IMR-90 (cell line): Measurements from ENCODE around the gene SORBS1. TPM values are rescaled to one million over a fixed set of nuclear protein-coding genes. Genes with fewer than 3 reads are reported as not detected.
A peak's percentile ranks its signal among the peaks of the same experiment; 100 is the strongest.

Experiments used
- ATAC-seq: fragments of 200-7000 bp; cut with Tn5 transposase; 2 replicates; pipeline ENCODE4 v1.9.1; 2020; ENCODE audit warnings: low read depth, mild to moderate bottlenecking, moderate library complexity
- BruUV-seq: library from RNA; stranded (reverse); fragments of 400-500 nt; replicated peaks from 2 replicates; lab custom pipeline; 2021; lab: Mats Ljungman, UMichigan
- CTCF ChIA-PET: fragments of 300-600 bp; formaldehyde crosslinking; extraction: SDS; loops from one replicate; lab custom pipeline; 2021; ENCODE audit warnings: antibody characterized with exemption; lab: Yijun Ruan, JAX
- POLR2A ChIA-PET: fragments of 300-600 bp; sonication (Branson Sonifier 250); formaldehyde crosslinking; loops from one replicate; lab custom pipeline; 2022; ENCODE audit warnings: antibody characterized with exemption; ENCODE audit not compliant: unreplicated experiment; lab: Charles Lee
- DNase-seq: peaks from one replicate; pipeline ENCODE4 v3.0.0; 2013
- H2AFZ ChIP-seq: replicated peaks from 2 replicates; pipeline ENCODE3; 2013; ENCODE audit warnings: low read length, mild to moderate bottlenecking; ENCODE audit not compliant: poor library complexity
- H2AK5ac ChIP-seq: 2 replicates; pipeline ENCODE4 v1.6.1; 2013; ENCODE audit warnings: low read depth, low read length, inconsistent platforms
- H2AK9ac ChIP-seq: replicated peaks from 2 replicates; pipeline ENCODE3; 2013; ENCODE audit warnings: mild to moderate bottlenecking, low read depth, low read length, moderate library complexity; ENCODE audit not compliant: poor library complexity
- H2BK120ac ChIP-seq: 2 replicates; pipeline ENCODE4 v1.6.1; 2013; ENCODE audit warnings: low read depth, low read length, inconsistent platforms
- H2BK15ac ChIP-seq: 3 replicates; pipeline ENCODE4 v1.6.1; 2013; ENCODE audit warnings: low read depth, low read length, inconsistent platforms
- H2BK20ac ChIP-seq: 2 replicates; pipeline ENCODE4 v1.6.1; 2013; ENCODE audit warnings: low read depth, mild to moderate bottlenecking, inconsistent platforms, low read length, moderate library complexity
- H2BK5ac ChIP-seq: 2 replicates; pipeline ENCODE4 v1.6.1; 2013; ENCODE audit warnings: mild to moderate bottlenecking, low read depth, low read length, inconsistent platforms; ENCODE audit not compliant: poor library complexity, severe bottlenecking
- H3K14ac ChIP-seq: replicated peaks from 2 replicates; pipeline ENCODE4 v1.6.1; 2013; ENCODE audit warnings: low read depth, low read length, inconsistent platforms
- H3K18ac ChIP-seq: 2 replicates; pipeline ENCODE4 v1.6.1; 2013; ENCODE audit warnings: low read depth, low read length, control low read depth
- H3K23ac ChIP-seq: 2 replicates; pipeline ENCODE4 v1.6.1; 2013; ENCODE audit warnings: low read depth, low read length, inconsistent platforms
- H3K27ac ChIP-seq: 2 replicates; pipeline ENCODE4 v1.5.1; 2013; ENCODE audit warnings: mild to moderate bottlenecking, control low read depth, low read length; ENCODE audit not compliant: insufficient read depth
- H3K27me3 ChIP-seq: 2 replicates; pipeline ENCODE4 v1.6.1; 2013; ENCODE audit warnings: low read length; ENCODE audit not compliant: control insufficient read depth, insufficient read depth
- H3K36me3 ChIP-seq: 2 replicates; pipeline ENCODE4 v1.6.1; 2013; ENCODE audit warnings: low read length, mixed read lengths; ENCODE audit not compliant: control insufficient read depth, insufficient read depth
- H3K4ac ChIP-seq: 2 replicates; pipeline ENCODE4 v1.6.1; 2013; ENCODE audit warnings: low read depth, low read length, inconsistent platforms
- H3K4me1 ChIP-seq: 2 replicates; pipeline ENCODE4 v1.6.1; 2013; ENCODE audit warnings: low read length, mixed read lengths; ENCODE audit not compliant: control insufficient read depth, insufficient read depth
- H3K4me2 ChIP-seq: 2 replicates; pipeline ENCODE4 v1.6.1; 2013; ENCODE audit warnings: low read depth, mild to moderate bottlenecking, control low read depth, low read length, moderate library complexity
- H3K4me3 ChIP-seq: 2 replicates; pipeline ENCODE4 v1.5.1; 2013; ENCODE audit warnings: low read depth, mild to moderate bottlenecking, control low read depth, low read length, moderate library complexity; ENCODE audit not compliant: insufficient read depth
- H3K56ac ChIP-seq: 2 replicates; pipeline ENCODE4 v1.6.1; 2013; ENCODE audit warnings: low read length, inconsistent platforms; ENCODE audit not compliant: insufficient read depth; ENCODE audit errors: extremely low read depth
- H3K79me1 ChIP-seq, 2 experiments: 2 replicates each; pipeline ENCODE4 v1.6.1; 2013; ENCODE audit warnings: low read length in 2 of 2, inconsistent platforms in 1 of 2, low read depth in 1 of 2
- H3K9ac ChIP-seq: 2 replicates; pipeline ENCODE4 v1.6.1; 2013; ENCODE audit warnings: low read depth, low read length, control low read depth
- H3K9me1 ChIP-seq: 2 replicates; pipeline ENCODE4 v1.6.1; 2013; ENCODE audit warnings: low read length, inconsistent platforms; ENCODE audit not compliant: insufficient read depth
- H3K9me3 ChIP-seq: 2 replicates; pipeline ENCODE4 v1.6.1; 2013; ENCODE audit warnings: low read length; ENCODE audit not compliant: control insufficient read depth, insufficient read depth
- H4K20me1 ChIP-seq: 2 replicates; pipeline ENCODE4 v1.6.1; 2013; ENCODE audit warnings: low read length, inconsistent platforms; ENCODE audit not compliant: insufficient read depth
- H4K5ac ChIP-seq: 2 replicates; pipeline ENCODE4 v1.6.1; 2013; ENCODE audit warnings: mild to moderate bottlenecking, low read depth, low read length, control low read depth
- H4K8ac ChIP-seq, 2 experiments: 2 replicates each; pipeline ENCODE4 v1.6.1; 2013; ENCODE audit warnings: low read depth in 2 of 2, low read length in 2 of 2, control low read depth in 1 of 2, inconsistent platforms in 1 of 2
- H4K91ac ChIP-seq: 2 replicates; pipeline ENCODE4 v1.6.1; 2013; ENCODE audit warnings: low read depth, low read length, inconsistent platforms; ENCODE audit not compliant: insufficient read depth
- BHLHE40 ChIP-seq: fragments of 150-350 bp; IDR thresholded peaks from 2 replicates; pipeline ENCODE4 v1.6.1; 2016; ENCODE audit warnings: mild to moderate bottlenecking, low read depth, low read length
- CEBPB ChIP-seq: IDR thresholded peaks from 2 replicates; pipeline ENCODE4 v1.6.1; 2012; ENCODE audit warnings: low read depth, low read length, improper control_type of control experiment
- CHD1 ChIP-seq: IDR thresholded peaks from 2 replicates; pipeline ENCODE4 v1.6.1; 2012; ENCODE audit warnings: low read depth, low read length, improper control_type of control experiment
- ELK1 ChIP-seq: fragments of 150-350 bp; IDR thresholded peaks from 2 replicates; pipeline ENCODE4 v1.6.1; 2016; ENCODE audit warnings: low read depth, mild to moderate bottlenecking, low read length, moderate library complexity, borderline replicate concordance
- FOS ChIP-seq: fragments of 150-350 bp; IDR thresholded peaks from 2 replicates; pipeline ENCODE4 v1.6.1; 2016; ENCODE audit warnings: low read depth, low read length
- MAFK ChIP-seq: IDR thresholded peaks from 2 replicates; pipeline ENCODE4 v1.6.1; 2012; ENCODE audit warnings: low read depth, low read length, improper control_type of control experiment
- MAZ ChIP-seq: IDR thresholded peaks from 2 replicates; pipeline ENCODE4 v1.6.1; 2012; ENCODE audit warnings: low read depth, mild to moderate bottlenecking, low read length, improper control_type of control experiment, moderate library complexity, borderline replicate concordance
- MXI1 ChIP-seq: IDR thresholded peaks from 2 replicates; pipeline ENCODE4 v1.6.1; 2012; ENCODE audit warnings: low read depth, mild to moderate bottlenecking, low read length, moderate library complexity, borderline replicate concordance
- NFE2L2 ChIP-seq: fragments of 150-350 bp; IDR thresholded peaks from 2 replicates; pipeline ENCODE4 v1.6.1; 2016; ENCODE audit warnings: low read depth, mild to moderate bottlenecking, low read length
- POLR2A ChIP-seq: IDR thresholded peaks from 2 replicates; pipeline ENCODE4 v1.6.1; 2012; ENCODE audit warnings: mild to moderate bottlenecking, low read depth, low read length
- RAD21 ChIP-seq: IDR thresholded peaks from 2 replicates; pipeline ENCODE4 v1.6.1; 2012; ENCODE audit warnings: low read length, improper control_type of control experiment
- RCOR1 ChIP-seq: IDR thresholded peaks from 2 replicates; pipeline ENCODE4 v1.6.1; 2012; ENCODE audit warnings: mild to moderate bottlenecking, low read length, improper control_type of control experiment; ENCODE audit not compliant: insufficient replicate concordance
- RFX5 ChIP-seq: IDR thresholded peaks from 2 replicates; pipeline ENCODE4 v1.8.0; 2012; ENCODE audit warnings: low read depth, mild to moderate bottlenecking, low read length, moderate library complexity
- SMC3 ChIP-seq: fragments of 150-350 bp; IDR thresholded peaks from 2 replicates; pipeline ENCODE4 v1.6.1; 2016; ENCODE audit warnings: low read depth, mild to moderate bottlenecking, antibody characterized with exemption, low read length, moderate library complexity
- USF2 ChIP-seq: fragments of 150-350 bp; IDR thresholded peaks from 2 replicates; pipeline ENCODE4 v1.6.1; 2017; ENCODE audit warnings: mild to moderate bottlenecking, antibody characterized with exemption, low read length, low read depth
- WGBS, 2 experiments: methylation state at CpG; one replicate each; pipeline versions ENCODE4 v1.1.5 to v1.1.7; 2013; ENCODE audit warnings: missing lambda C conversion rate in 2 of 2; ENCODE audit not compliant: insufficient read length in 1 of 2; ENCODE audit errors: extremely low coverage in 2 of 2; 5-methylcytosine and 5-hydroxymethylcytosine counted together
- dilution Hi-C: fragments of 300-500 bp; cut with HindIII; formaldehyde crosslinking; loops from one replicate; pipeline ENCODE4 v1.14.3; 2018; ENCODE audit warnings: low sequenced_read_pairs; ENCODE audit not compliant: unreplicated experiment
- in situ Hi-C: fragments of 300-500 bp; cut with MboI; formaldehyde crosslinking; loops from 3 replicates; pipeline ENCODE4 v1.14.3; 2019; ENCODE audit warnings: low sequenced_read_pairs, inconsistent platforms, mixed read lengths
- intact Hi-C: fragments of 100-400 bp; cut with micrococcal nuclease; formaldehyde crosslinking; loops from 2 replicates; pipeline ENCODE4 v1.10.0; 2022
- polyA plus RNA-seq, 3 experiments: library from polyadenylated mRNA; depleted of rRNA; stranded (reverse); fragments of >200 nt; gene quantifications; 2 replicates each; pipeline ENCODE4 v1.2.3, GENCODE V29; 2012; ENCODE audit warnings: low replicate concordance in 1 of 3
- total RNA-seq: library from RNA; depleted of rRNA; stranded (reverse); fragments of >200 nt; gene quantifications from 2 replicates; pipeline ENCODE4 v1.2.3, GENCODE V29; 2012
- TF ChIP-seq, protein P1 (sequence below): conservative IDR thresholded peaks from 2 replicates; pipeline ENCODE4 v1.5.1; 2012; ENCODE audit warnings: mild to moderate bottlenecking, low read depth, low read length, improper control_type of control experiment

Gene SORBS1
- total and polyA plus RNA-seq, 2 of the 4 experiments (the other 2 are of a cell fraction), result 0.18 to 0.32 TPM

DNA sequence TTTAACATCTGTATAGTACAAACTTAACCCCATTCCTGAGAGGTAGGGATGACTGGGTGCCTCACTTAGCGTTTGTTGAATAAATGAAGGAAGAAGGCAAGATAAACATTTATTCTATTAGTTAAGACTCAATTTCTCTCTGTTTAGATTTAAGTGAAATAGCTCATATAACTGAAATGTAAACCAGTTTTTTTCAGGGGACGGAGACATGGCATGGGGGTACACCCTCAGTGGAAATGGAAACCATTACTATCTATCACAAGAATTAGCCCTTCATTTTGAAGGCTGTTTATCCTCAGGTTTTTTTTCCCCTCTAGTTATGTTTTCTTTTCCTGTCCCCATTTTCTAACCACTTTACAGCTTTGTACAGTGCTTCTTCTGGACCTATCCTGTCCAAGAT lies 234.8 kb downstream of the SORBS1 start:
- H4K8ac ChIP-seq, result peak overlapping the region; percentile 71 to 82; a peak in 2 of 4 replicates
- peak overlapping the region; percentile 65; the same call in 1 of the 2 replicates for H2AK5ac ChIP-seq
- no peaks in the 10 kb centered on the region for H3K36me3 ChIP-seq
- no peak overlapping the region for H3K9ac ChIP-seq
- peak overlapping the region; percentile 93; the same call in 1 of the 2 replicates for H3K27ac ChIP-seq
- DNase-seq, result peak; percentile 78
- H3K14ac ChIP-seq, result no peak overlapping the region; the same call in 1 of the 2 replicates
- H2AFZ ChIP-seq, result no peak overlapping the region
- peak overlapping the region; percentile 65 for H3K4me2 ChIP-seq
- WGBS, 2 experiments, result no CpG with 5 or more reads among the region's 2 CpGs
- H3K9me1 ChIP-seq, result peaks cover 30% of the 10 kb centered on the region
- ChIA-PET CTCF (interaction anchor here (1.0 to 1.2 kb wide), 2 partner anchors 13 to 83 kb away, joined by 3 to 5 read pairs; no protein-coding TSS in a partner anchor), POLR2A (interaction anchor here (0.6 kb wide), 2 partner anchors 35 to 71 kb away, joined by 3 to 5 read pairs; partner anchors contain the start of gene PDLIM1)
- no peak overlapping the region for H2AK9ac ChIP-seq
- intact Hi-C loops (loop anchor here (2.0 kb wide), 1 partner anchor 14 kb away; no protein-coding TSS in a partner anchor), dilution Hi-C loops (no loop called here), in situ Hi-C loops (no loop called here)
- peak overlapping the region; percentile 92 for H3K4ac ChIP-seq
- peak overlapping the region; percentile 89 for H2BK20ac ChIP-seq
- no peaks in the 10 kb centered on the region for H3K27me3 ChIP-seq
- no peaks in the 10 kb centered on the region for H3K9me3 ChIP-seq
- no peak overlapping the region for H3K23ac ChIP-seq
- peak overlapping the region; percentile 87 for H2BK5ac ChIP-seq
- H4K20me1 ChIP-seq, result no peaks in the 10 kb centered on the region
- H2BK15ac ChIP-seq, result peak overlapping the region; percentile 90; the same call in 1 of the 3 replicates
- peaks cover 37% of the 10 kb centered on the region for H3K4me1 ChIP-seq
- peak overlapping the region; percentile 95 for H2BK120ac ChIP-seq
- H3K18ac ChIP-seq, result peak overlapping the region; percentile 86
- H3K56ac ChIP-seq, result peak overlapping the region; percentile 62; the same call in 1 of the 2 replicates
- no peak overlapping the region for H3K4me3 ChIP-seq
- BruUV-seq, result no TSS peak
- ATAC-seq, result peak; percentile 83
- peak overlapping the region; percentile 95 for H4K91ac ChIP-seq
- TF ChIP-seq POLR2A (no peak), FOS (no peak), MXI1 (no peak), NFE2L2 (no peak), RFX5 (no peak), BHLHE40 (no peak), RAD21 (no peak), ELK1 (no peak), SMC3 (no peak), RCOR1 (no peak), CEBPB (no peak), USF2 (no peak), MAZ (no peak), MAFK (no peak), CHD1 (no peak)
- TF ChIP-seq, protein P1, sequence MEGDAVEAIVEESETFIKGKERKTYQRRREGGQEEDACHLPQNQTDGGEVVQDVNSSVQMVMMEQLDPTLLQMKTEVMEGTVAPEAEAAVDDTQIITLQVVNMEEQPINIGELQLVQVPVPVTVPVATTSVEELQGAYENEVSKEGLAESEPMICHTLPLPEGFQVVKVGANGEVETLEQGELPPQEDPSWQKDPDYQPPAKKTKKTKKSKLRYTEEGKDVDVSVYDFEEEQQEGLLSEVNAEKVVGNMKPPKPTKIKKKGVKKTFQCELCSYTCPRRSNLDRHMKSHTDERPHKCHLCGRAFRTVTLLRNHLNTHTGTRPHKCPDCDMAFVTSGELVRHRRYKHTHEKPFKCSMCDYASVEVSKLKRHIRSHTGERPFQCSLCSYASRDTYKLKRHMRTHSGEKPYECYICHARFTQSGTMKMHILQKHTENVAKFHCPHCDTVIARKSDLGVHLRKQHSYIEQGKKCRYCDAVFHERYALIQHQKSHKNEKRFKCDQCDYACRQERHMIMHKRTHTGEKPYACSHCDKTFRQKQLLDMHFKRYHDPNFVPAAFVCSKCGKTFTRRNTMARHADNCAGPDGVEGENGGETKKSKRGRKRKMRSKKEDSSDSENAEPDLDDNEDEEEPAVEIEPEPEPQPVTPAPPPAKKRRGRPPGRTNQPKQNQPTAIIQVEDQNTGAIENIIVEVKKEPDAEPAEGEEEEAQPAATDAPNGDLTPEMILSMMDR, result no peak
- H4K5ac ChIP-seq, result peak overlapping the region; percentile 79
- H3K79me1 ChIP-seq, result no peaks in the 10 kb centered on the region; a peak in 1 of 4 replicates
